GM19328 (cell line): ENCODE measurements around the gene CCDC9B.

Experiments used
- ATAC-seq: cut with Tn5 transposase; IDR thresholded peaks from one replicate; pipeline ENCODE4 v1.9.1; 2021; ENCODE audit warnings: mild to moderate bottlenecking, moderate library complexity; ENCODE audit not compliant: unreplicated experiment

Gene CCDC9B

GRCh38 chr15:40293905-40294895 lies 46.5 kb downstream of the CCDC9B start:
- ATAC-seq: no peak

GRCh38 chr15:40293006-40293405 lies 47.7 kb downstream of the CCDC9B start:
- ATAC-seq: no peak

- ATAC-seq: no peak
These were observed 48.5 kb downstream of the CCDC9B start for GRCh38 chr15:40292246-40292645.

- no peak for ATAC-seq
These were observed 49.7 kb downstream of the CCDC9B start for GRCh38 chr15:40290918-40291574.

- ATAC-seq: no peak
These were observed 50.2 kb downstream of the CCDC9B start for GRCh38 chr15:40290545-40290917.

- no peak for ATAC-seq
These were observed 51.5 kb downstream of the CCDC9B start for GRCh38 chr15:40289140-40289775.

GRCh38 chr15:40287968-40288367 lies 52.8 kb downstream of the CCDC9B start:
- ATAC-seq: no peak

GRCh38 chr15:40287505-40287904 lies 53.2 kb downstream of the CCDC9B start:
- ATAC-seq: no peak

GRCh38 chr15:40286794-40287193 lies 53.9 kb downstream of the CCDC9B start:
- ATAC-seq: no peak

GRCh38 chr15:40286061-40286532 lies 54.6 kb downstream of the CCDC9B start:
- no peak for ATAC-seq

GRCh38 chr15:40285554-40286011 lies 55.2 kb downstream of the CCDC9B start:
- ATAC-seq: no peak

- ATAC-seq: no peak
These were observed 55.6 kb downstream of the CCDC9B start for GRCh38 chr15:40285151-40285550.

- ATAC-seq: no peak
These were observed 57.0 kb downstream of the CCDC9B start for GRCh38 chr15:40283615-40284300.

- ATAC-seq: no peak
These were observed 57.7 kb downstream of the CCDC9B start, which contains the start of gene ANKRD63 for GRCh38 chr15:40282869-40283614. Gene ANKRD63, minus strand, starts transcription at chr15:40283064. Its CDS starts 478 bp downstream, at chr15:40282586.

GRCh38 chr15:40282147-40282868 lies 58.4 kb downstream of the CCDC9B start:
- no peak for ATAC-seq

- no peak for ATAC-seq
These were observed 59.0 kb downstream of the CCDC9B start for GRCh38 chr15:40281801-40282146.
